Skin of body (tissue), 2 donors: Measurements from ENCODE around the gene WNK1. TPM values are rescaled to one million over a fixed set of nuclear protein-coding genes. Genes with fewer than 3 reads are reported as not detected.
"Not testable (repeated sequence)": the region's sequence is repeated elsewhere in the genome, so short reads cannot be mapped to it uniquely, and the experiment has no call there.

Experiments used
- DNase-seq: peaks from one replicate; lab custom pipeline; 2025; lab: John Stamatoyannopoulos, UW
- total RNA-seq: library from RNA; depleted of rRNA; stranded (reverse); fragments of >200 nt; gene quantifications from one replicate; pipeline ENCODE4 v1.2.3, GENCODE V29; 2014

WNK1 gene
- total RNA-seq, 1 donor from 2014 or later, result 128 TPM

DNA sequence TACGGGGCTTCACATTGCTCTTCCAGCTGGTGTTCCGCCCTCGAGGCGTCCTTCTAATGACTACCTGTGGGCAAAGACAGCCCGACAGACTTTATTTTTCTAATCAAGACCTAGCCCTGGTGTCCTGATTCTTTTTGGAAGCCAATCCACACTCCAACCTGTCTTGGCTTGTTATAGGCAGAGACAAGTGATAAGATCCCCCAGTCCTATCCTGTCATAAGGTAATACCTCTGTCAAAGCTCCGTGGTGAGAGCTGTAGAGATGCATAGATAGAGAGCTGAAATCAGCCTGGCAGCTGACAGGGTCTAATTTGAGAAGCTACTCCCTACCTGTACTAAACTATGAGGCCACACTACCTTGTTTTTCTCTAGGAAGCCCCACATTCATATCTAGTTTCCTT, 11.5 kb upstream of the WNK1 start:
- no peak for DNase-seq

DNA sequence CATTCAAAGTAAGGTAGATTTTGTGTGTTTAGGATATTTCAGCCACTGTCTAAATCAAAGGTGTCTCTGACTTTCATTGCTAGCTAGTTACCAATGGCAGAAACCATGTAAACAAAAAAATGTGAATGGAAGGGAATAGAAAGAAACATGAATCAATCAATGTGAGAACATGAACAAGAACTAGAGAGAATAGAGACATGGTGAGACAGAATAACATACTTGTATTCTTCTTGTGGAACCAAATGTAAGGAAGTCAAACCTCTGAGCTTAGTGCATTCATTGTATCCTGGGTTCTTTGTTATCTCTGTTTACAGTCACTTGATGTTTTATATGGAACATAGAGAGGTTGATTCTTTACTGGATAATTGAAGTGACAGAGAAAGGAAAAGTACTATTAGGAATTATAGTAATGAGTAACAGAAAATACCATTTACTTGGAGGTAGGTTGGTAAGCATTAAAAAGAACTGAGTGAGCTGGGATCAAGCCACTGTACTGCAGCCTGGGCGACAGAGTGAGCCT, 2.6 kb upstream of the WNK1 start:
- DNase-seq, result no peak

DNA sequence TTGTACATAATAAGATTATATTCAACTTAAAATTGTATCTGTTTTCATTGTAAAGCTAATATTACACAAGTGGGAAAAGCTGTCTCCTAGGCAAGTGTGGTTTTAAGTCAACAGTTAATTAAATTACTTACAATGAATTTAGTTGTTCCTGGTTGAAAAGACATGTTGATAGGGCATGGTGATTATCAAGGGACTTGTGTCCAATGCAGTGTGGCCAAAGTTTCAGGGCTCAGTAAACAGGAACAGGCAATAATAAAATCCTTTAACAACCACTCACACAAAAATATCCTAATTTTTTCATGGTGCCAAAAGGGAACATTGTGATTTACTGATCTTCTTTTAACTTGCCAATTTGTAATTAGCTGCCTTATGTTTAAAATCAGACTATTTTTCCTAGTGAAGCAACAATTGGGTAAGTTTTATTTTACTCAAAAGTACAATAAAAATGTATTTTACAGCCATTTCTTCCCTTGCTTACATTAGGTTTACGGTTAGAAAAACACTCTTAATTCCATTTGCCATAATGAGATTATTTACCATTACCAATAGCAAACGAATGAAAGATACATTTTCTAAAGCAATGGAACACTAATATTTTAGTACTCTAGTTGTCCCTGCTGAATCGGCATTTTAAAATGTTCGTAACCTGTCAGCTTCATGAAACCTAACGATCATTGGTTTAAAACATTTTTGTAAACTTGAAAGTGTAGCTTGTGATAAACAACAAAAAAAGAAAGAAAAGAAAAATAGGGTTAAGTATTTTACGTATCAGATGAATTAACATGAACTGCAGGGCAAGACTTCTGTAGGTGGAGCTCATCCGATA, 1.8 kb upstream of the WNK1 start:
- no peak for DNase-seq

DNA sequence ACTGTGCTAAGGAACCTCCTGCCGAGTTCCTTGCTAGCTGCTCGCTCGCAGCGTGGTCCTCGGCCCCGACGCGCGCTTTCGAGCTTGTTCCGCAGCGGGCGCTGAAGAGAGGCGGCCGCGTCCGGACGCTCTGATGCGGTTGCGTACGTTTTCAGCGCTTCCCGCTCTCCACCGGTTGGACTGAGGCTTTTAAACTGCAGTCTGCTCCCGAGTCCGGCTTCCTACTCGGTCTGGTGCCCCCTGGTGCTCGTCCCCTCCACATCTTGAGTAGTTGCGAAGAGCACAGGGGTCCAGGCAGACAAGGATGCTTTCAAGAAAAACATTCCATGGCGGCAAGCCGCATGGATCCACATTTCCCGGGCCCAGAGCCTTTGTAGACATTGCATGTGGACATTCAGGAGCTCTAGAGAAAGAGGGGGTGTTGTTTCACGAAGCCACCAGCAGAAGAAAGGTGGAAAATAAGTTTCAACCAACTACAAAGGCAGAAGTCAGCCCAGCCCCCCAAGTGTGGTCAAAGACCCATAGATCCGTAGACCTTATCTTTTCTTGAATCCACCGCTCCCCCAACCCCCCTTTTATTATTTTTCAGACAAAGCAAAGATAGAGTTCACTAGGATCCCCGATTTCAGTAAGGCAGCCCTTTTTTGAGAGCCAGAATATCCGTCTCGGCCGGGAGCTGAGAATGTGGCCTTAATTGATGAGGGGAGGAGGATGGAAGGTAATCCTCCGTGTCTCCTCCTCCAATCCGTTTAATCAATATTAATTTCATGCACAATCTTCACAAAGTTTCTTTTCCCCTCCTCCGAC, 984 bp upstream of the WNK1 start:
- DNase-seq, result peak; percentile 96

DNA sequence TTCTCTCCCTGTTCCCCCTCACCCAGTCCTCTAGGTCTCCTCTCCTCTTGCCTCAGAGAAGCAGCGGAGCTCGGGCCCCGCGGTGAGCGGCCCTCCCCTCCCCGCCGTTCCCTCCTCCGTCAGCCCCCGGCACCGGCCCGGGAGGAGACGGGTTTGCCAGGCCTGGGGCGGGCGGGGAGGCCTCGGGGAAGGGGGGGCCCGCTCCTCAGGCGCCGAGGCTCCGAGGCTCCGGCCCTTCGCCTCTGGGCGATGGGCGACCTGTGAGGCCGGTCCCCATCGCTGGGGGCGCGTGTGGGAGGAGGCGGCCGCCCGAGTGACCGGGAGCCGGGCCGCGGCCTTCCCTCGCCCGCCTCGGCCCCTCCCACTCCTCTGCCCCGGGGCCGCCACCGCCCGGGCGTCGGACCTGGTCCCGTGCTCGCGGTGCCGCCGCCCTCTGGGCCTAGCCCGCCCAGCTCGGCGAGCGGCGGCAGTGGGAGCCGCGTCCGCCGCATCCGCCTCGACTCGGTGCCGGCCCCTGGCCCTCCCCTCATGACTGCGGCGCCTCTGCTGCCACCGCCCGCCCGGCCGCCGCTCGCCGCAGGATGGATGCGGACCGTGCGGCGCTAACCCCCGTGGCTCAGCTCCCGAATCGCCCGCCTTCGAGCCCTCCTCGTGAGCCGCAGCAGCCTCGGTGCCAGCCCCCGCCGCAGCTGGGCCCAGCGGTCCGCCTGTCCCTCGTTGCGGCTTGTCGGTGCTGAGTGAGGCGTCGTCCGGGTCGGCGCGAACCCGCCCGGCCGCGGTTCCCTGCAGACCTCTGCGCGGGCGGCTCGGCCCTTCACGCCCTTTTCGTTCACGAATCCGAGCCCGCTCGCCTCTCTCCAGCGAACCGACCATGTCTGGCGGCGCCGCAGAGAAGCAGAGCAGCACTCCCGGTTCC, 574 bp downstream of the WNK1 start:
- no peak for DNase-seq

DNA sequence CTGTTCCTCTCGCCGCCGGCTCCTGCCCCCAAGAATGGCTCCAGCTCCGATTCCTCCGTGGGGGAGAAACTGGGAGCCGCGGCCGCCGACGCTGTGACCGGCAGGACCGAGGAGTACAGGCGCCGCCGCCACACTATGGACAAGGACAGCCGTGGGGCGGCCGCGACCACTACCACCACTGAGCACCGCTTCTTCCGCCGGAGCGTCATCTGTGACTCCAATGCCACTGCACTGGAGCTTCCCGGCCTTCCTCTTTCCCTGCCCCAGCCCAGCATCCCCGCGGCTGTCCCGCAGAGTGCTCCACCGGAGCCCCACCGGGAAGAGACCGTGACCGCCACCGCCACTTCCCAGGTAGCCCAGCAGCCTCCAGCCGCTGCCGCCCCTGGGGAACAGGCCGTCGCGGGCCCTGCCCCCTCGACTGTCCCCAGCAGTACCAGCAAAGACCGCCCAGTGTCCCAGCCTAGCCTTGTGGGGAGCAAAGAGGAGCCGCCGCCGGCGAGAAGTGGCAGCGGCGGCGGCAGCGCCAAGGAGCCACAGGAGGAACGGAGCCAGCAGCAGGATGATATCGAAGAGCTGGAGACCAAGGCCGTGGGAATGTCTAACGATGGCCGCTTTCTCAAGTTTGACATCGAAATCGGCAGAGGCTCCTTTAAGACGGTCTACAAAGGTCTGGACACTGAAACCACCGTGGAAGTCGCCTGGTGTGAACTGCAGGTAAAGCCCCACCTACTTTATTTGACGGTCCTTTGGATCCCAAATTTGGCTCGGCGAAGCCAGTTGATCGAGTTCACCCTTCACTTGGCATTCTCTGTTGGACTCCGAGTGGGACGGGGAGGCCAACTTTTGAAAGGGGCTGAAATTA, 1.5 kb downstream of the WNK1 start:
- no peak for DNase-seq

DNA sequence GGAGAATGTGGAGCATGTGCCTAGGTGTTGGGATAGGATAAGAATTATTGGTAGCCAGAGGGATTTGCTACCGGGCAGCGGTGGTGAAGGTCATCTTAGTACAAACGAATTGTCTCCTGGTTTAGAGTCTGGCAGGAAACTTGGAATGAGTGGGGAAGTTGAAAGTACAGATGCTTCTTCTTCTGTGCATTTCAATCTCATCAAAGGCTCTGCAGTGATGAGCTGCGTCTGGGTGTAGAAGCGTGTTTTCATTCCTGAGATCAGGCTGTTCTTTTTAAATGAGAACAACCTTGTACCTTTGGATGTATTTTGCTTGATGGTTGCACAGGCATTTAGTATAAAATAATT, 2.1 kb downstream of the WNK1 start:
- no peak for DNase-seq

DNA sequence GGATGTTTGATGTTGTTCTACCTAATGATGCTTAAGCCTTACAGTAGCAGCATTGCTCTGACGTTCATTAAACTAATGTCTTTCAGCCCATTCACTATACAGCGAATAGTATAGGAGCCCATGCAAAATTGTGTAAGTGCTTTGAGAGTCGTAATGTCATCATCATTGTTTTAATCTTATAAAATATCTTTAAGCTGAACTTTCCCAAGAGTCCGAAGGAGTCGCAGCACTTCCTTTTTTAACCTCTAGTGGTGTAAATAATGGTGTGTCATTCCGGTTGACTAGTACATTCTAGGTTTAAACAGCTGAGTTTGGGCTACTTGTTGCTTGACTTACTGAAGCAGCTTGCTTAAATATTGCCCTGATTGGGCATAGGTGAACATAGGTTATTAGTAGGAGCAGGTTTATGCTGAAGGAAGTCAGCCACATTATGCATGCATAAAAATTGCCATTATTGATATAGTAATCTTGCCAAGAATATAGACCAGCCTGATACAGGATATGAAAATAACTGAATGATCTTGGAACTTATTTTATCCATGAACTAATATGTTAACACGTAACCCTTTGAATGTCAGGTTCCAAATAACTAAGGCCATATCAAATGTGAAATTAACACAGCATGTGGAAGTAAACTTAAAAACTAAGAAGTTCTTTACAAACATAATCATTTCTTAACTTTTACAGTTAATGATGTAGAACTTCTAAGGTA, 2.6 kb downstream of the WNK1 start:
- DNase-seq, result no peak

GRCh38 chr12:759628-760027, 7.2 kb downstream of the WNK1 start:
- DNase-seq, result no peak

GRCh38 chr12:761256-761655, 8.9 kb downstream of the WNK1 start:
- no peak for DNase-seq

GRCh38 chr12:765840-766239, 13.5 kb downstream of the WNK1 start:
- DNase-seq, result no peak

DNA sequence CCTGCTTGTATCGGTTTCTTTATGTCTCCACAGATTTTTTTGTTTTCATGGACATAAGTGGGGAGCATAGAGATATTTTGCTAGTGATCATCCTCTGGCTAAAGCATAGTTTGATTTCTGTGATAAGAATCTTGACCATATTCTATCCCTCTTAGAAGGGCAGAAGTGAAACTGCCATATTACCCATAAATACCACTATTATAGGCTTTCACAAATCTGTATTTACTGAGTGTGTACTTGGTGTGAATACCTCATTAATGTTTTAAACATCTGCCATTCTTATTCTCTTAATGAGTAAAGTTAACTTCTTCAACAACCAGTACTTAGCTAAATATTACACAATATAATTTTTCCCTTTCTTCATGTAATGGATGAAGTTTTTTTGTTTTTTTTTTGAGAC, 16.1 kb downstream of the WNK1 start:
- no peak for DNase-seq

GRCh38 chr12:770479-770878, 18.1 kb downstream of the WNK1 start:
- DNase-seq, result no peak

- no peak for DNase-seq
These were observed 19.8 kb downstream of the WNK1 start for GRCh38 chr12:772056-772697.

- no peak for DNase-seq
These were observed 21.8 kb downstream of the WNK1 start for GRCh38 chr12:774051-774614.

GRCh38 chr12:775973-776771, 23.8 kb downstream of the WNK1 start:
- DNase-seq, result not testable (repeated sequence)

GRCh38 chr12:776772-777373, 24.5 kb downstream of the WNK1 start:
- not testable (repeated sequence) for DNase-seq

- DNase-seq, result no peak
These were observed 25.2 kb downstream of the WNK1 start for GRCh38 chr12:777550-778047.
